ENCODE measurements around the gene KAT6B. TPM values are rescaled to one million over a fixed set of nuclear protein-coding genes. Genes with fewer than 3 reads are reported as not detected.

KAT6B gene
- total RNA-seq, 4 donors from 2014 or later = 34.2 to 84.2 (median 47.3) TPM

- DNase-seq (ENCODE audit: low spot score in 2 of 2) = no peak
- Histone ChIP-seq H3K4me1 (peaks cover 12% of the 10 kb centered on the region), H3K4me3 (no peak overlapping the region), H3K36me3 (no peaks in the 10 kb centered on the region), H3K27me3 (no peaks in the 10 kb centered on the region), H3K9me3 (no peaks in the 10 kb centered on the region), H3K27ac (peak overlapping the region; percentile 52)
- no peak for TF ChIP-seq EP300 (IDR thresholded peaks at IDR 0.05)
- no peak for TF ChIP-seq CTCF (IDR thresholded peaks at IDR 0.05)
- WGBS = 73% methylated on average over 15 of the region's 15 CpGs
Observed at GRCh38 chr10:75061709-75062505, 235.5 kb downstream of the KAT6B start.

- Histone ChIP-seq H3K27me3 (no peaks in the 10 kb centered on the region), H3K4me1 (peaks cover 12% of the 10 kb centered on the region), H3K9me3 (no peaks in the 10 kb centered on the region), H3K4me3 (no peak overlapping the region), H3K27ac (no peak overlapping the region), H3K36me3 (no peaks in the 10 kb centered on the region)
- TF ChIP-seq CTCF (IDR thresholded peaks at IDR 0.05) = no peak
- TF ChIP-seq POLR2A (IDR thresholded peaks at IDR 0.05) = no peak
- TF ChIP-seq EP300 (IDR thresholded peaks at IDR 0.05) = no peak
- TF ChIP-seq POLR2AphosphoS5 (IDR thresholded peaks at IDR 0.05) = no peak
- DNase-seq (ENCODE audit: low spot score in 2 of 2) = no peak
- 50% methylated on average over 10 of the region's 10 CpGs for WGBS
Observed at GRCh38 chr10:75062506-75063299, 236.3 kb downstream of the KAT6B start.

- WGBS = 94% methylated on average over 8 of the region's 8 CpGs
Observed at GRCh38 chr10:75063461-75064230, 237.2 kb downstream of the KAT6B start.

GRCh38 chr10:75065076-75065475 is 238.7 kb downstream of the KAT6B start:
- TF ChIP-seq CTCF (IDR thresholded peaks at IDR 0.05) (no peak), POLR2AphosphoS5 (IDR thresholded peaks at IDR 0.05) (no peak), EP300 (IDR thresholded peaks at IDR 0.05) (no peak), POLR2A (IDR thresholded peaks at IDR 0.05) (no peak)
- no peak for DNase-seq (ENCODE audit: low spot score in 2 of 2)
- Histone ChIP-seq H3K4me1 (no peaks in the 10 kb centered on the region), H3K27me3 (no peaks in the 10 kb centered on the region), H3K4me3 (no peak overlapping the region), H3K36me3 (no peaks in the 10 kb centered on the region), H3K27ac (no peak overlapping the region), H3K9me3 (no peaks in the 10 kb centered on the region)
- WGBS = 65% methylated on average over 4 of the region's 4 CpGs

More at GRCh38 chr10:75063461-75064230, 237.2 kb downstream of the KAT6B start:
- Histone ChIP-seq H3K27ac (no peak overlapping the region), H3K4me3 (no peak overlapping the region), H3K9me3 (no peaks in the 10 kb centered on the region), H3K36me3 (no peaks in the 10 kb centered on the region), H3K27me3 (no peaks in the 10 kb centered on the region), H3K4me1 (peaks cover 4% of the 10 kb centered on the region)
- TF ChIP-seq POLR2AphosphoS5 (IDR thresholded peaks at IDR 0.05) (no peak), EP300 (IDR thresholded peaks at IDR 0.05) (no peak), CTCF (IDR thresholded peaks at IDR 0.05) (no peak), POLR2A (IDR thresholded peaks at IDR 0.05) (no peak)
- DNase-seq (ENCODE audit: low spot score in 2 of 2) = no peak
